Neutrophil (primary cell): ENCODE results near the gene PLXNA4.

Experiments
- H3K27ac ChIP-seq: fragments of 200-600 bp; sonication (generic); 2 replicates; pipeline ENCODE4 v1.5.1; 2016; ENCODE audit warnings: mild to moderate bottlenecking, moderate library complexity
- H3K27me3 ChIP-seq: fragments of 200-600 bp; sonication (generic); 2 replicates; pipeline ENCODE4 v1.6.0; 2016; ENCODE audit warnings: mild to moderate bottlenecking
- H3K36me3 ChIP-seq: fragments of 200-600 bp; sonication (generic); 2 replicates; pipeline ENCODE4 v1.5.1; 2017
- H3K4me1 ChIP-seq, 2 experiments: fragments of 200-600 bp in 1 of 2; sonication (generic) in 1 of 2; 1 replicate in 1 of 2; 2 replicates in 1 of 2; pipeline versions ENCODE4 v1.5.1 to v1.6.1; 2013 to 2016; ENCODE audit warnings: low read depth in 1 of 2, low read length in 1 of 2, mild to moderate bottlenecking in 1 of 2, moderate library complexity in 1 of 2; ENCODE audit not compliant: control insufficient read depth in 1 of 2, insufficient read depth in 1 of 2
- H3K4me3 ChIP-seq, 2 experiments: fragments of 200-600 bp in 1 of 2; sonication (generic) in 1 of 2; 1 replicate in 1 of 2; 2 replicates in 1 of 2; pipeline ENCODE4 v1.5.1; 2013 to 2016; ENCODE audit warnings: low read depth in 1 of 2, low read length in 1 of 2, mild to moderate bottlenecking in 1 of 2, moderate library complexity in 1 of 2
- H3K9me3 ChIP-seq: fragments of 200-600 bp; sonication (generic); 2 replicates; pipeline ENCODE4 v1.5.1; 2016
- TF ChIP-seq, protein P1 (sequence below): fragments of 200-600 bp; sonication (generic); IDR thresholded peaks from 2 replicates; pipeline ENCODE4 v1.5.1; 2016; ENCODE audit warnings: antibody characterized with exemption

PLXNA4 gene

DNA sequence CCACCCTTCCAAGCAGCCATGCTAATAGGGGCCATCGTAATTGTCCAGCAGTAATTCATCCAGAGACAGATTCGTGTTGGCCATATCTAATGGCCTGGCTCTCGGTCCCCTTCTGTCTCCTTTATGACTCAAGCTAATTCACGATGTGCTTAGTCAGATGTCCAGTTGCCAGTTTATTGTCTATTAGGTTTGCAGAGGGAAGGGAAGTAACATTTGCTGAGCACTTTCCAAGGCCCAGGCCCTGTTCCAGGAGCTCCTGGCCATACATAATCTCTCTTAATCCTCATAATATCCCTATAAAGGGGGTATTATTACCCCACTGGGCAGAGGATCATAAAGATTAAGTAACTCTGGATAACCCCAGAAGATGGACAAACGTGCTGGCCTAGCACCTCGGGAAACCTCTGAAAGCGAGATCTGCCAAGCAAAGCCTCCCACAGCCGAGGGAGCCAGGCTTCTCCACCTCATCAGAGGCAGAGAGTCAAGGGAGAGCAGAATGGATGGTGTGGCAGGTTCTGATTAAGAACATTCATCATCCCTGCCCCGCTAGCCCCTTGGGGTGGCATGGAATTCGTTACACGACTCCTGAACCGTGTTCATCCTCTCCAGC lies 153.7 kb downstream of the PLXNA4 start:
- Histone ChIP-seq H3K27me3 (no peaks in the 10 kb centered on the region), H3K4me3 (no peak overlapping the region), H3K9me3 (no peaks in the 10 kb centered on the region), H3K27ac (no peak overlapping the region), H3K36me3 (no peaks in the 10 kb centered on the region), H3K4me1 (no peaks in the 10 kb centered on the region)
- TF ChIP-seq, protein P1, sequence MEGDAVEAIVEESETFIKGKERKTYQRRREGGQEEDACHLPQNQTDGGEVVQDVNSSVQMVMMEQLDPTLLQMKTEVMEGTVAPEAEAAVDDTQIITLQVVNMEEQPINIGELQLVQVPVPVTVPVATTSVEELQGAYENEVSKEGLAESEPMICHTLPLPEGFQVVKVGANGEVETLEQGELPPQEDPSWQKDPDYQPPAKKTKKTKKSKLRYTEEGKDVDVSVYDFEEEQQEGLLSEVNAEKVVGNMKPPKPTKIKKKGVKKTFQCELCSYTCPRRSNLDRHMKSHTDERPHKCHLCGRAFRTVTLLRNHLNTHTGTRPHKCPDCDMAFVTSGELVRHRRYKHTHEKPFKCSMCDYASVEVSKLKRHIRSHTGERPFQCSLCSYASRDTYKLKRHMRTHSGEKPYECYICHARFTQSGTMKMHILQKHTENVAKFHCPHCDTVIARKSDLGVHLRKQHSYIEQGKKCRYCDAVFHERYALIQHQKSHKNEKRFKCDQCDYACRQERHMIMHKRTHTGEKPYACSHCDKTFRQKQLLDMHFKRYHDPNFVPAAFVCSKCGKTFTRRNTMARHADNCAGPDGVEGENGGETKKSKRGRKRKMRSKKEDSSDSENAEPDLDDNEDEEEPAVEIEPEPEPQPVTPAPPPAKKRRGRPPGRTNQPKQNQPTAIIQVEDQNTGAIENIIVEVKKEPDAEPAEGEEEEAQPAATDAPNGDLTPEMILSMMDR, result no peak

DNA sequence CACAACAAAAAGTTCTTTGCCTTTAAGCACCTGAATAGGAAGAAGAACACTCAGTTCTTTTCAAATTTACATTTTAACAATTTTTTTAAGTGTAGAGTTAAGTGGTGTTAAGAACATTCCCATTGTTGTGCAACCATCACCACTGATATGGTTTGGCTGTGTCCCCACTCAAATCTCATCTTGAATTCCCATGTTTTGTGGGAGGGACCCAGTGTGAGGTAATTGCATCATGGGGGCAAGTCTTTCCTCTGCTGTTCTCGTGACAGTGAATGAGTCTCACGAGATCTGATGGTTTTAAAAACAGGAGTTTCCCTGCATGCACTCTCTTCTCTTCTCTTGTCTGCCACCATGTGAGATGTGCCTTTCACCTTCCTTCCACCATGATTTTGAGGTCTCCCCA lies 155.7 kb downstream of the PLXNA4 start:
- Histone ChIP-seq H3K27me3 (no peaks in the 10 kb centered on the region), H3K27ac (no peak overlapping the region), H3K4me1 (no peaks in the 10 kb centered on the region), H3K4me3 (no peak overlapping the region), H3K36me3 (no peaks in the 10 kb centered on the region), H3K9me3 (no peaks in the 10 kb centered on the region)
- TF ChIP-seq, protein P1, result no peak

DNA sequence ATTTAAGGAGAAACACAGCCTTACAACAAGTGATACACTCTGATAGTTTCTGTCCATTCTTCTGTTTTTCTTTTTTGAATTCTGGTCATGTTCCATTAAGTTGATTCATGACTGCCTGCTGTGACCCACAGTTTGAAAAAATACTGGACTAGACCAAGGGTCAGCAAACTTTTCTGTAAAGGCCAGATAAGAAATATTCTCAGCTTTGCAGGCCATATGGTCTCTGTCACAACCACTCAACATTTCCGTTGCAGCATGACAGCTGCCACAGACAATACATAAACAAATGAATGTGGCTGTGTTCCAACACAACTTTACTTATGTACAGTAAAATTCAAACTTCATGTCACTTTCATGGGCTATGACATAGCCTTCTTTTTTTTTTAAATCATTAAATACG lies 156.7 kb downstream of the PLXNA4 start:
- Histone ChIP-seq H3K9me3 (no peaks in the 10 kb centered on the region), H3K4me3 (no peak overlapping the region), H3K27me3 (no peaks in the 10 kb centered on the region), H3K36me3 (no peaks in the 10 kb centered on the region), H3K4me1 (no peaks in the 10 kb centered on the region), H3K27ac (no peak overlapping the region)
- TF ChIP-seq, protein P1, result no peak

DNA sequence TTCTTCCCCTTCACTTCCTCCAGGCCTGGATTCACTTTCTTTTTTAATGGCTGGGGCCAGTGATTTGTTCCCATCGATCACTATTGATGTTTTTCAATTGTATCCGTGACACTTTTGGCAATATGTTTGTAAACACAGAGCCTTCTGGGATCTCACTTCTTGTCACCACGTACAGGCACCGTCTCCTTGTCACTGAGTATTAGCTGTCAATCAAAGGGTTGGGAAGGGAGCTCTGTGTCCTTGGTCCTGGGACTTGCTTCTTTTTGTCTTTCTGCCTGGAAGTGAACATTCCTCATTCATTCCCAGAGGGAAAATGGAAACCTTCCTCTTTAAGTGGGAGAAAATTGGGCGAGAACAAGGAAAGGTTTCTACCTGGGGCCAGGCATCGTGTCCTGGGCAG lies 157.4 kb downstream of the PLXNA4 start:
- no peaks in the 10 kb centered on the region for H3K27me3 ChIP-seq
- H3K4me1 ChIP-seq, result no peaks in the 10 kb centered on the region
- no peaks in the 10 kb centered on the region for H3K9me3 ChIP-seq
- H3K27ac ChIP-seq, result no peak overlapping the region
- H3K36me3 ChIP-seq, result no peaks in the 10 kb centered on the region
- no peak overlapping the region for H3K4me3 ChIP-seq
- TF ChIP-seq, protein P1, result no peak

DNA sequence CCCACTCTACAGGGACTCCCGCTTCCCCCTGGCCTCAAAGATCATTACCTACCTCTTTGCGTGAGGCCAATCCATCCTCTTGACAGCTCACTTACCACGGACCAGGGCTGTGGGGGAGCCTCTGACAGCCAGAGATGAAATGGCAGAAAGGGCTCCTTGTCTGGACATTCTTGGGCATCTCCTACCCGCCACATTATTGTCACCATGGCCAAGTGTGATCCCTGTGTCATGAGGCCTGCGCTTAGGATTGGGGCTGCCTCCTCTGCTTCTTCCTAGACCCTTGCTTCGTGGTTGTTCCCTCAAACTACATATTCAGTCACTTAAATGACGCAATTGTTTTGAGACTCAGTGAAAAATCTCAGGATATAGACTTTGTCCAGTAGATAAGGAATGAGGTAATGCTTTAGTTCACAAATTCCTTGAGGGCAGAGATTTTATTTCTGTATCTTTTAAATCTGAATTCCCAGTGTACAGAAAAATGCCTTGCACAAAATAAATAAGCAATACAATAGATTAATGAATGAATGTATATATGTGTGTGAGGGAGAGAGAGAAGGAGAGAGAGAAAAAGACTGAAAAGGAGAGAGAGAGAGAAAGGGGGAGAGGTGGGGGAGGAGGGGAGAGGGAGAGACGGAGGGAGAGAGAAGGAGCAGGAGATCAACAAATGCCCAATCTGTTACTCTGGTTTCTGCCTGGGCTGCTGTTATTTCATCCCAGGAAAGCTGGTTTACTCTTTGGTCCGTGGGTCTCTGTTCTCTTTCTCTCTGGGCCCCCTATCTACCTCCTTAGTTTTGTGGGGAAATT lies 159.0 kb downstream of the PLXNA4 start:
- H3K4me3 ChIP-seq, result no peak overlapping the region
- no peaks in the 10 kb centered on the region for H3K36me3 ChIP-seq
- no peaks in the 10 kb centered on the region for H3K27me3 ChIP-seq
- H3K4me1 ChIP-seq, result no peaks in the 10 kb centered on the region
- no peaks in the 10 kb centered on the region for H3K9me3 ChIP-seq
- TF ChIP-seq, protein P1, result no peak
- H3K27ac ChIP-seq, result no peak overlapping the region
